Ishikawa (cell line): ENCODE measurements around the gene ZNF280B.

Source experiments
- CREB1 ChIP-seq: IDR thresholded peaks from 2 replicates; pipeline ENCODE4 v1.6.1; 2012; ENCODE audit warnings: low read depth
- EGR1 ChIP-seq: IDR thresholded peaks from 2 replicates; pipeline ENCODE4 v1.6.1; 2012
- EP300 ChIP-seq: IDR thresholded peaks from 2 replicates; pipeline ENCODE4 v1.6.1; 2012; ENCODE audit warnings: borderline replicate concordance
- RAD21 ChIP-seq: IDR thresholded peaks from 2 replicates; pipeline ENCODE4 v1.6.1; 2012; ENCODE audit warnings: low read depth
- TAF1 ChIP-seq: IDR thresholded peaks from 2 replicates; pipeline ENCODE4 v1.6.1; 2012; ENCODE audit warnings: low read depth, mild to moderate bottlenecking
- TCF12 ChIP-seq: IDR thresholded peaks from 2 replicates; pipeline ENCODE4 v1.6.1; 2012; ENCODE audit warnings: low read depth
- TEAD4 ChIP-seq: IDR thresholded peaks from 2 replicates; pipeline ENCODE4 v1.6.1; 2012
- YY1 ChIP-seq: IDR thresholded peaks from 2 replicates; pipeline ENCODE4 v1.6.1; 2012; ENCODE audit warnings: low read depth
- ZBTB7A ChIP-seq: IDR thresholded peaks from 2 replicates; pipeline ENCODE4 v1.6.1; 2012; ENCODE audit warnings: low read depth
- TF ChIP-seq, protein P1 (sequence below): IDR thresholded peaks from 2 replicates; pipeline ENCODE4 v1.6.1; 2012; ENCODE audit warnings: low read depth, mild to moderate bottlenecking
- TF ChIP-seq, protein P2 (sequence below): IDR thresholded peaks from 2 replicates; pipeline ENCODE4 v1.6.1; 2012

DNA sequence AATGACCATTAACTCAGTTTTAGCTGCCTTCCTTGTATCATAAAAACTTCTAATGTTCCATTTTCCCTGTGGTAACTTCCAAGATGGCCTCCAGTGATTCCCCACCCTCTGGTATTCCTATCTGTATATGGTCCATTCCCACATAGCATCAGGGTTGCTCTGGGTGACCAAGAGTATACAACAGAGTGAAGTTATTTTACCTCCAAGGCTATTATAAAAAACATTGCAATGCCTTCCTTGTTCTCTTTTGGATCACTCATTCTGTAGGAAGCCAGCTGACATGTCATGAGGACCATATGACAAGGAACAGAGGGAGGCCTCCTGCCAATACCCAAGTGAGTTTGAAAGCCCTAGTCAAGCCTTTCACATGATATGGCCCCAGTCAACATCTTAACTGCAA is 30.1 kb downstream of the ZNF280B start:
- no peak for TF ChIP-seq EGR1
- TF ChIP-seq RAD21: no peak
- TF ChIP-seq, protein P1, sequence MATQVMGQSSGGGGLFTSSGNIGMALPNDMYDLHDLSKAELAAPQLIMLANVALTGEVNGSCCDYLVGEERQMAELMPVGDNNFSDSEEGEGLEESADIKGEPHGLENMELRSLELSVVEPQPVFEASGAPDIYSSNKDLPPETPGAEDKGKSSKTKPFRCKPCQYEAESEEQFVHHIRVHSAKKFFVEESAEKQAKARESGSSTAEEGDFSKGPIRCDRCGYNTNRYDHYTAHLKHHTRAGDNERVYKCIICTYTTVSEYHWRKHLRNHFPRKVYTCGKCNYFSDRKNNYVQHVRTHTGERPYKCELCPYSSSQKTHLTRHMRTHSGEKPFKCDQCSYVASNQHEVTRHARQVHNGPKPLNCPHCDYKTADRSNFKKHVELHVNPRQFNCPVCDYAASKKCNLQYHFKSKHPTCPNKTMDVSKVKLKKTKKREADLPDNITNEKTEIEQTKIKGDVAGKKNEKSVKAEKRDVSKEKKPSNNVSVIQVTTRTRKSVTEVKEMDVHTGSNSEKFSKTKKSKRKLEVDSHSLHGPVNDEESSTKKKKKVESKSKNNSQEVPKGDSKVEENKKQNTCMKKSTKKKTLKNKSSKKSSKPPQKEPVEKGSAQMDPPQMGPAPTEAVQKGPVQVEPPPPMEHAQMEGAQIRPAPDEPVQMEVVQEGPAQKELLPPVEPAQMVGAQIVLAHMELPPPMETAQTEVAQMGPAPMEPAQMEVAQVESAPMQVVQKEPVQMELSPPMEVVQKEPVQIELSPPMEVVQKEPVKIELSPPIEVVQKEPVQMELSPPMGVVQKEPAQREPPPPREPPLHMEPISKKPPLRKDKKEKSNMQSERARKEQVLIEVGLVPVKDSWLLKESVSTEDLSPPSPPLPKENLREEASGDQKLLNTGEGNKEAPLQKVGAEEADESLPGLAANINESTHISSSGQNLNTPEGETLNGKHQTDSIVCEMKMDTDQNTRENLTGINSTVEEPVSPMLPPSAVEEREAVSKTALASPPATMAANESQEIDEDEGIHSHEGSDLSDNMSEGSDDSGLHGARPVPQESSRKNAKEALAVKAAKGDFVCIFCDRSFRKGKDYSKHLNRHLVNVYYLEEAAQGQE: no peak
- TF ChIP-seq YY1: no peak
- TF ChIP-seq TCF12: no peak
- TF ChIP-seq TAF1: no peak
- no peak for TF ChIP-seq EP300
- TF ChIP-seq ZBTB7A: no peak
- no peak for TF ChIP-seq TEAD4
- TF ChIP-seq, protein P2, sequence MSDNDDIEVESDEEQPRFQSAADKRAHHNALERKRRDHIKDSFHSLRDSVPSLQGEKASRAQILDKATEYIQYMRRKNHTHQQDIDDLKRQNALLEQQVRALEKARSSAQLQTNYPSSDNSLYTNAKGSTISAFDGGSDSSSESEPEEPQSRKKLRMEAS: no peak
- TF ChIP-seq CREB1: no peak
